CD4-positive, alpha-beta T cell treated with Interleukin-15 for 4 hours (primary cell): ENCODE measurements around the gene GPR85.
"Not testable (repeated sequence)": the region's sequence is repeated elsewhere in the genome, so short reads cannot be mapped to it uniquely, and the experiment has no call there.

ENCODE experiments used
- DNase-seq: peaks from one replicate; pipeline ENCODE4 v3.0.0-alpha.2; 2020; ENCODE audit warnings: low spot score

GPR85 gene

GRCh38 chr7:113083816-113084495, 2.7 kb downstream of the GPR85 start:
- no peak for DNase-seq

GRCh38 chr7:113083132-113083815, 3.4 kb downstream of the GPR85 start:
- DNase-seq: no peak

- DNase-seq: no peak
Observed at GRCh38 chr7:113078331-113078730, 8.3 kb downstream of the GPR85 start.

- DNase-seq: no peak
Observed at GRCh38 chr7:113076703-113077102, 9.9 kb downstream of the GPR85 start.

- DNase-seq: no peak
Observed at GRCh38 chr7:113071465-113071864, 15.2 kb downstream of the GPR85 start.

- DNase-seq: no peak
Observed at GRCh38 chr7:113062499-113062898, 24.1 kb downstream of the GPR85 start.

GRCh38 chr7:113060100-113060499, 26.5 kb downstream of the GPR85 start:
- DNase-seq: no peak

- no peak for DNase-seq
Observed at GRCh38 chr7:113054938-113055337, 31.7 kb downstream of the GPR85 start.

GRCh38 chr7:113054272-113054671, 32.4 kb downstream of the GPR85 start:
- not testable (repeated sequence) for DNase-seq

GRCh38 chr7:113049221-113049620, 37.4 kb downstream of the GPR85 start:
- DNase-seq: not testable (repeated sequence)

- no peak for DNase-seq
Observed at GRCh38 chr7:113046453-113046852, 40.2 kb downstream of the GPR85 start.

- no peak for DNase-seq
Observed at GRCh38 chr7:113045379-113045778, 41.2 kb downstream of the GPR85 start.

GRCh38 chr7:113044394-113044793, 42.2 kb downstream of the GPR85 start:
- DNase-seq: no peak

- DNase-seq: no peak
Observed at GRCh38 chr7:113040849-113041248, 45.8 kb downstream of the GPR85 start.

GRCh38 chr7:113033959-113034358, 52.7 kb downstream of the GPR85 start:
- no peak for DNase-seq
